Measurements from ENCODE around the gene POLG2.

Gene POLG2

DNA sequence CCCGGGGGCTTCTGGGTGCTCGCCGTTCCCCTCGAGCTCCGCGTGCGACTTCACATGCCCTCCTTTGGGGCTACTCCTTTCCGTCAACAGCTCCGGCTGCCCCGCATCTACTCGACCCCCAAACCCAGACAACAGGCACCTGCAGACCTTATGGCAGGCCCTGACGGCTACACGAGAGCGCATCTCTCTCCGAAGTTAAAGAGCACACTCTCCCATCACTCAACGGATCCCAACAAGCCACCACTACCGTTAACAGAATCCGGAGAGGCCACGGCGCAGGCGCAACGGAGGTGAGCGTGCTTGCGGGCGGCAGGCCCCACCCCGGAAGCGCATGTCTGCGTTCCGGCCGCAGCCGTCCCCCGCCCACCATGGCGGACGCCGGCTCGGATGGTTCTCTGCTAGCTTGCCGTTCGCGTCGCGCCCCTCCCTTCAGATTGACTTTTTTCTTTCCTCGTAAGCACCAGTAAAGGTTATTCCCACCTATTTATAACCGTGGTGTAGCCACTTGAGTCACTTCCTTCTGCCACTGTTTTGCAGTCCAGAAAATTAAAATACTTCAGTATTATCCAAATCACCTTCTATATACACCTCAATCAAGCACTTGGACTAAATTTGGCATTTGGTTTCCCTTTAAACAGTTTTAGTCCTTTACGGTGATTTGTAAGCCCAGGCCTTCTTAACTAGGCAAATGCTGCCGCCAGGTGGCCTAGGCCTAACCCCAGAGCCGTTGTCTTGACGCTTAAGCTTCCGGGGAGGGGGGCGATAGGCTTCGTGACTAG lies at the start of gene POLG2:
TSS of gene POLG2 (minus strand) at position 269 of the 779 bp plus-strand sequence. CDS start at position 183, 86 bp downstream.
- DNase-seq, result peak; percentile 95

- DNase-seq, result no peak
These were observed 47.9 kb upstream of the POLG2 start for GRCh38 chr17:64544742-64545141.

DNA sequence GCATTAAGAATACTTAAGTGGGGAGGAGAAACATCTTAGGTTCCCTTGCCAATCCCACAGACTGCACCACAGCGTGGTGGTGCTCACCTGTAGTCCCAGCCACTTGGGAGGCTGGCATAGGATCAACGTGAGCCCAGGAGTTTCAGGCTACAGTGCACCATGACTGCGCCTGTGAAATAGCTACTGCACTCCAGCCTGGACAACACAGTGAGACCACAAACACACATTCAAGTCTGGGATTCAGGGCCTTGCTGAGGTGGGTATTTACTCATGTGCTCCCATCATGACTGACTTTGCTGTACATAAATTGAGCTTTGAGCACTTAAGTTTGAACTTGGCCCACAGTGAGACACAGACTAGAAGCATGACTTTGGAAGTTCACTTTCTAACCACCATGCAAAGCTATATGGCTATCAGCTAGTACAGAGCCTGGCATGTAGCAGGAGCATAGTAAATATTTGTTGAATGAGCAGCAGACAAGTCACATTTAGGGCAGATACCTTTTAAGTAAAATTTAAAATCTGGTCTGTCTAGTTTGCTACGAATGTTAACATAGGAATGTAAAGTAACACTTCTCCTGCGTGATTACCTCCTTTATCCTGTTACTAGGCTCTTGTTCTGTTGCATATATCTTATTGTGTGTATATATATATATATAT lies 43.4 kb upstream of the POLG2 start:
- DNase-seq, result no peak

- no peak for DNase-seq
These were observed 41.8 kb upstream of the POLG2 start for GRCh38 chr17:64538508-64539130.

GRCh38 chr17:64537488-64537887 lies 40.6 kb upstream of the POLG2 start:
- no peak for DNase-seq

DNA sequence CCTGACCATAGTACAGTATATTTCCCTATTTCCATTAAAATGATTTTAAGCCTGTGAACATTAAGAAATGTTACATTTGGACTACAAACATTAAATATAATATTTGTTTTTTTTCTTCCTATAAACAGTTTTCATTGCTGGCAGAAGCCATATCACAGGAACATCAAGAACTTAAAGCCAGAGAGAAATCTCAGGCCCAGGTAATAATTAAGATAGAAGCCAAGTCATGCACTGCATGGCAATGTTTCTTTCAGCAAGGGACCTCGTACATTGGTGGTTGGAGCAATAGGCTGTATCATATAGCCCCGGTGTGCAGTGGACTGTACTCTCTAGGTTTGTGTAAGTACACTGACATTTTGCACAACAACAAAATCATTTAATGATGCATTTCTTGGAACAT lies 40.1 kb upstream of the POLG2 start:
- DNase-seq, result no peak

DNA sequence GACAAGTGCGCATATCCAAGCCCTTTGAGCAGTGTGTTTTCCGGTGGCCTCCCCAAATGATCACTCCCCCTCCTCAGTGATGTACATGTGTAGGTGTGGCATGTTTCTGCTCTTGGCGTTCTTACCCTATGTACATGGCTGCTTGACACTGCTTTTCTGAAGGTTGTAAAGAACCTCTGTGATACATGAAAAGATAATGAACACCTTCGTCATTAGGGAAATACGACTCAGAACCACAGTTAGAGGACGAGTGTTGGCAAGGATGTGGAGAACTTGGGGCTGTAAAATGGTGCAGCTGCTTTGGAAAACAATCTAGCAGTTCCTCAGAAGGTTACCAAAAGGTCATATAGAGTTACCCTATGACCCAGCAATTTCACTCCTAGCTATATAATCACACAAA lies 38.5 kb upstream of the POLG2 start:
- no peak for DNase-seq

DNA sequence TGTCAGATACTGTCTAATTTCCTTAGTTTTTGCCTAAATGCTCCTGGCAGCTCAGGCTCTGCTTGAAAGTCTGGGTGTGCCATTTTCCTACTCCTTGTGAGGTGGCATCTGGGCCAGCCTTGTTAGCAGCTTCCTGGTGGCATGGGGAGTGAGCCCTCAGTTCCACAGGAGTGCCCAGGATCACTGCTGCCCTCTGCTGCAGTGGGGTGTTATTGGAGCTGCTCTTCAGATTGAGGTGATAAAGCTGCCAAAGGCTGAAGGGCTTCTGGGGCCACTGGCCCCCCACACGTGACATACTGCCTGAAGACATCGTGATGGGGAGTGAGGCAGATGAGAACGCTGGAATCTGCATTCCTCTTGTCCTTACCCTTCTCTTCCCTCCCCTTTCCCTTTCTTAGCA lies 37.3 kb upstream of the POLG2 start:
- no peak for DNase-seq

DNA sequence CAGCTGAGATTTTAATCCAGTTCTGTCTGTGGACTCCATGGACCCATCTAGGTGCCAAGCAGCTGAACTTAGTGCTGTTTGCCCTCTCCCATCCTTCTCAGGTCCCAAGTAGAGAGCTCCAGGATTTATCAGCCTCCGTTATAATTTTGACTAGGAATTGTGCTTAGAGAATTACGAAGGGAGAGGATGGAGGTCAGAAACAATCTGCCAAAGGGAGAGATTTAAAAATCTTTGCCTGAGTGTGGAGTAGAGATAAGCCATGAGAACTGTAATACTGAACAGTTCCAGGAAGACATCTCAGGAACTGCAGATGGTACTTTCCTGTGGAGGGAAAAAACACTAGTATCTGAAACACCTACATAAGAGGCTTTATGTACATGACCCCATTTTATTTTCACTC lies 36.9 kb upstream of the POLG2 start:
- no peak for DNase-seq

DNA sequence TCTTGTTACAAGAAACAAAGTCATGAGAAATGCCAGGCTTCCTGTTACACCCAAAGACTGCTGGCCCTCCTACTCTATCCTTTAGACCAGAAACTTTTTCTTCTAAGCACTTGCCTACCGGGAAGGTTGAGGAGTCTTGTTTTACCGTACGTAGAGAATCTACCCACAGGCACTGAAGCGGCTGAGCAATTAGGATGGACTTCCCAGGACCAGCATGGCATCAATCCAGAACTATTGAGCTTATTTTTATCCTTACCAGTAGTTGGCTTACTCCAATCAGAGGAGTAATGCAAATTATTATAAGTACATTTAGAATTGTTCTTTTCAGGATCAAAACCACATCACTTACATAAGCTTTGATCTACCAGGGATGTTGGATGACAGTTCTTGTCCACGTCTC lies 35.6 kb upstream of the POLG2 start:
- no peak for DNase-seq

GRCh38 chr17:64531955-64532371 lies 35.1 kb upstream of the POLG2 start:
- no peak for DNase-seq

DNA sequence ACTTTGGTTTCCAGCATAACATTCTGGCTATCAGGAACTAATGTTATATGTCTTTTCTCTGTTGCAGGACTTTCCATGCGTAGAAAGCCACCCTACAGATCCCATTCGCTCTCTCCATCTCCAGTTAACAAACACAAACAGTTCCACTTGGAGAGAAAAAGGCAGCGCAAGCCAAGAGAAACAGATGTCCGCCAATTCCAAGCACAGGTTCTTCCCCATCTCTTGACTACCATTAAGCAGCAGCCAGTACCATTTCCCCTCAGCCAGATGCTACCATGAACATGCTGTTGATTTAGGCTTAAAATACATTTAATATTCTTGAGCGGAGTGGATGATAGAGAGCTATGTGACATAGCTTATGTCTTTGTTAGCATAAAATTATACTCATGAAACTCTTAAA lies 32.4 kb upstream of the POLG2 start:
- no peak for DNase-seq

DNA sequence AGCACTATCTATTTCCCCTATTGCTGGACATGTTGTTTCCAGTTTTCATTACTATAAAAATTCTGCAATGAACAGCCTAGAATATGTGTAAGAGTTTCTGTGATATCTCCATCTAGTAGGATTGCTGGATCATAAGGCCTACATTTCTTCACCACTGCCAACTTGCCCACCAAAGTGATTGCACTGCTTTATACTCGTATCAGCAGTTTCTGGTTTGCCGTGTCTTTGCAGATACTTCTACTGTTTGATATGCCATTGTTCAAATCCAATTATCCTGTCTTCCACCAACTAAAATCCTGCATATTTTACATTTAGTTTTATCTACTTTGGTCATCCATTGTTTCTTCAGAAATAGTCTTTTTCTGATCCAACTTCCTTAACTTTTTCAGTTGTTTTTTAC lies 31.1 kb upstream of the POLG2 start:
- no peak for DNase-seq

DNA sequence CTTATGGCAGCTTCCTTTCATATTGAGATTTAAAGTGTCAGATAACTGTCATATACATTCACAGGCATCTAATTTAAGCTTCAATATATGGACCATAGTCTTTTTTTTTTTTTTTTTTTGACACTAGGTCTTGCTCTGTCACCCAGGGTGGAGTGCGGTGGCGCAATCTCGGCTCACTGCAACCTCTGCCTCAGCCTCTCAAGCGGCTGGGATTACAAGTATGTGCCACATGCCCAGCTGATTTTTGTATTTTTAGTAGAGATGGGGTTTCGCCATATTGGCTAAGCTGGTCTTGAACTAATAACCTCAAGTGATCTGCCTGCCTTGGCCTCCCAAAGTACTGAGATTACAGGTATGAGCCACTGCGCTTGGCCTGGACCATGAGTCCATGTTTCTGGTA lies 23.5 kb upstream of the POLG2 start:
- no peak for DNase-seq

DNA sequence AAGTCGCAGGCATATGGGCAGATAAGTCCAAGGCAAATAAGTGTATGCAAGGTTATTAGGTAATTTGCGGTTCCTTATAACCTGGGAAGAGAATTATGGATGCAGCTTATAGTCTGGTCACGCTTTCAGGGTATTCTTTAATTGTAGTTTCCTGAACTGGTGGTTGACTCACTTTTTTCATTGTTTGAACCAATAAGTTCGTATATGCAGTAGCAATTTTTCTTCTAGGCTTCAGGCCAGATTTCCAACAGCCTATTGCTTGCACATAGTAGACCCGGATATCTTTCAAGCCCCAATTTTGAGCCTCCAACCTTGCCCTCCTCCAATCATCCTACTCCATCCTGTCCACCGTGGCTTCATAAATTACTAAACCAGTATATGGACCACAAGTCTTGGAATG lies 22.7 kb upstream of the POLG2 start:
- no peak for DNase-seq

DNA sequence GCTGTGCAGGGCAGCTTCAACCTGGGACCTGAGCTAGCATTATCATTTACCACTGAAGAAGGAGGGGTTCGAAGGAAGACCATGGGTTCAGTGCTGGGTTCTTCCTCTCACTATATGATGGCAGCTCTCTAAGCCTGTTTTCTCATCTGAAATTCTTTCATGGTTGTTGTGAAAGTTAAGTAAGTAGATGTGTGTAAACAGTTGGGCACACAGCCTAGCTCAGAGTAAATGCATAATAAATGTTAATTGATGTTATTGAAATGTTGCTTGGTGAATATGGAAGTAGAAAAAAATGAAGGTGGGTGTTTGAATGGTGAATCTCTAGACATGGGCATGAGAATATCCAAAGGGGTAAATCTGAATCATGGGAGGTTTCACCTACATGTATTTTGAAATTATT lies 19.0 kb upstream of the POLG2 start:
- DNase-seq, result no peak

GRCh38 chr17:64515419-64515818 lies 18.6 kb upstream of the POLG2 start:
- DNase-seq, result no peak

- no peak for DNase-seq
These were observed 12.3 kb upstream of the POLG2 start for GRCh38 chr17:64509179-64509578.

- DNase-seq, result no peak
These were observed 11.8 kb upstream of the POLG2 start for GRCh38 chr17:64508683-64509082.

GRCh38 chr17:64507413-64507782 lies 10.5 kb upstream of the POLG2 start:
- no peak for DNase-seq

- DNase-seq, result peak; percentile 92
These were observed 9.9 kb upstream of the POLG2 start, which contains the start of gene CEP95 for GRCh38 chr17:64506576-64507412. TSS of gene CEP95 (plus strand) at chr17:64506977. CDS start at chr17:64507098, 121 bp downstream.

DNA sequence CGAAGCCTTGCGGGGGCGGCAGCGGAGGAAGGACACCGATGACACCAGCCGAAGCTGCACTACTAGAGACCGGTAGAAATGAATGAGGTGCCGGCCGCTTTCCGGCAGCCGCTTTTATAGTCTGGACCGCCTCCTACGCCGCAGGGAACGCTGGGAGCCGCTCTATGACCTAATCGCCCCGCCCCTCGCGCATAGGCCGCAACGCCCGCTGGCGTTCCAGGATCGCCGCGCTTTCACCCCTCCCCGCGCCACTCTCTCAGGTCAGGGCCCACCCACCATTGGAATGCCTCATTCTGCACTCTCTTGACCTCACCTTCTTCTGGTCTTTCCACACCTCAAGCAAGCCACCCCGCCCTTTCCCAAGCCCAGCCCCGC lies 9.3 kb upstream of the POLG2 start, which contains the start of gene DDX5:
TSS of gene DDX5 (minus strand) at position 89 of the 375 bp plus-strand sequence. CDS start 170 bp downstream, outside the sequence.
- DNase-seq, result peak; percentile 96

All from activated effector memory CD4-positive, alpha-beta T cell treated with Interleukin-2 at 50 U/mL for 16 hours (primary cell).